Kidney epithelial cell (primary cell): ENCODE measurements around the gene KCNK17. TPM values are rescaled to one million over a fixed set of nuclear protein-coding genes. Genes with fewer than 3 reads are reported as not detected.
A peak's percentile ranks its signal among the peaks of the same experiment; 100 is the strongest.

Experiments
- DNase-seq: peaks from one replicate; pipeline ENCODE4 v3.0.0-alpha.2; 2010; ENCODE audit warnings: low read depth
- H3K27me3 ChIP-seq: 2 replicates; pipeline ENCODE4 v1.6.0; 2011; ENCODE audit warnings: low read length; ENCODE audit not compliant: control insufficient read depth, insufficient read depth
- H3K36me3 ChIP-seq: 2 replicates; pipeline ENCODE4 v1.5.1; 2011; ENCODE audit warnings: low read length; ENCODE audit not compliant: control insufficient read depth, insufficient read depth
- H3K4me3 ChIP-seq: 2 replicates; pipeline ENCODE4 v1.5.1; 2011; ENCODE audit warnings: low read depth, mild to moderate bottlenecking, control low read depth, low read length
- CTCF ChIP-seq: IDR thresholded peaks from 2 replicates; pipeline ENCODE4 v1.5.1; 2011; ENCODE audit warnings: mild to moderate bottlenecking, moderate library complexity, low read length, control low read depth, inconsistent platforms; ENCODE audit not compliant: insufficient read depth, poor library complexity, severe bottlenecking
- total RNA-seq: library from RNA; depleted of rRNA; stranded (reverse); fragments of >200 nt; gene quantifications from 2 replicates; pipeline ENCODE4 v1.2.3, GENCODE V29; 2015

Gene KCNK17
- total RNA-seq, 1 donor from 2014 or later = not detected

DNA sequence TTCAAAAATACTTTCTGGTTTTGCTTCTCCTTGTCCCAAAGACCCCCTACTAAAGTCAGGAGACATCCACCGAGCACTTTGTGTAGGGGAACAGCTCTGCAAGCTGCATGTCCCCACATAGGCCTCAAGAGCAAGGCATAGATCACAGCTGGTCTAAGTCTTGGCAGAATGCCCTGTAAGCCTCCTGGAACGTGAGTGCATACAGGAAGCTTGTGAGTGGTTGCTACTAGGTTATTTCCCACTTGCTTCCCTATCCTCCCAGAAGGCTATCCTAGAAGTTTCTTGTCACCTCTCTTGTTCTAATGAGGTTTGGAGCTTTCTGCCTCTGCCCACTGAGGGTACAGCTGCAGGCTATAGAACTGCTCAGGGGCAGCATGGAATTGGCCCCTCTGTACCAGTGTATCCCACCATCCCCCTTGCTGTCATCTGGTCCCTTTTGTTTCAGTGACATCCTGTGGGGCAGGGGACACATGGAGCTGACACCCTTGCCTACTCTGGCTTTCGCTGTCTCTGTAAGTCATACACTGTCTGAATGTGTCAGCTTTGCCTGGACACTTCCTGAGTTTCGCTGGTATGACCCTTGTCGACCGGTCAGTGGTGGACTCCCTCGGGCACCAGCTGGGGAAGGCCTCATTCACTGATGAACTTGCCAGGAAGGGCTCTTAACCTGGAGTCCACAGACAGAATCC lies 43.9 kb upstream of the KCNK17 start:
- TF ChIP-seq CTCF = no peak
- peak; percentile 23 for DNase-seq
- H3K36me3 ChIP-seq = no peaks in the 10 kb centered on the region

DNA sequence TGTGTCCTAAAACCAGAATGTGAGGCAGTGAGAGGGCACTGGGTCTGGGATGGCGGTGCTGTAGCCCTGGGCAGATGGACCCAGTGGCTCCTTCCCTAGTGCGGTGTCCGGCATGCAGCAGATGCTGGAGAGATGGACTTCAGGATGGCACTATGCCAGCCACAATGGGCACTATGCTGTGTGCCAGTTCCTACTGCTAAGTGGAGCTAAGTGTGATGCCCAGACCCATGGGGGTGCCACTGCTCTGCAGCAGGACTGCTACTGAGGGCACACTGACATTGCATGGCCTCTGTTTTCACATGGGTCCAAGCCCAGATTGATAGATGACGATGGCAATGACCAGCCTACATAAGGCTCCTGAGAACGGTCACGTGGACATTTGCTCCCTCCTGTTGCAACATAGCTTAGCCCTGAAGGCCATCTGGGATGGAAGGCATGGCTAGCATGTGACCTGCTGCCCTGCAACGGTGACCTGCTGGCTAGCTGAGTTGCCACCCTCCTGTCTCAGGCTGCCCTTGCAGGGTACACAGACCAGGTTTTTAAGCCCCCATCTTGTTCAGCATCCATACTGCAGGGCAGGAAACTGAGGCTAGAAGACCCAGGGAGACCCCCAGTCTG lies 39.6 kb upstream of the KCNK17 start:
- no peak for TF ChIP-seq CTCF
- H3K27me3 ChIP-seq = no peaks in the 10 kb centered on the region

More for the DNA sequence above, 43.9 kb upstream of the KCNK17 start:
- H3K27me3 ChIP-seq = no peaks in the 10 kb centered on the region
- no peak overlapping the region for H3K4me3 ChIP-seq

GRCh38 chr6:39350723-39351505 lies 36.7 kb upstream of the KCNK17 start:
- Histone ChIP-seq H3K4me3 (no peak overlapping the region), H3K36me3 (no peaks in the 10 kb centered on the region), H3K27me3 (no peaks in the 10 kb centered on the region)
- TF ChIP-seq CTCF = no peak
- DNase-seq = no peak

More for the DNA sequence above, 39.6 kb upstream of the KCNK17 start:
- no peak for DNase-seq
- Histone ChIP-seq H3K36me3 (no peaks in the 10 kb centered on the region), H3K4me3 (no peak overlapping the region)

- Histone ChIP-seq H3K4me3 (no peak overlapping the region), H3K36me3 (no peaks in the 10 kb centered on the region), H3K27me3 (no peaks in the 10 kb centered on the region)
- no peak for DNase-seq
- no peak for TF ChIP-seq CTCF
Measured at GRCh38 chr6:39348740-39349139, 34.5 kb upstream of the KCNK17 start.

DNA sequence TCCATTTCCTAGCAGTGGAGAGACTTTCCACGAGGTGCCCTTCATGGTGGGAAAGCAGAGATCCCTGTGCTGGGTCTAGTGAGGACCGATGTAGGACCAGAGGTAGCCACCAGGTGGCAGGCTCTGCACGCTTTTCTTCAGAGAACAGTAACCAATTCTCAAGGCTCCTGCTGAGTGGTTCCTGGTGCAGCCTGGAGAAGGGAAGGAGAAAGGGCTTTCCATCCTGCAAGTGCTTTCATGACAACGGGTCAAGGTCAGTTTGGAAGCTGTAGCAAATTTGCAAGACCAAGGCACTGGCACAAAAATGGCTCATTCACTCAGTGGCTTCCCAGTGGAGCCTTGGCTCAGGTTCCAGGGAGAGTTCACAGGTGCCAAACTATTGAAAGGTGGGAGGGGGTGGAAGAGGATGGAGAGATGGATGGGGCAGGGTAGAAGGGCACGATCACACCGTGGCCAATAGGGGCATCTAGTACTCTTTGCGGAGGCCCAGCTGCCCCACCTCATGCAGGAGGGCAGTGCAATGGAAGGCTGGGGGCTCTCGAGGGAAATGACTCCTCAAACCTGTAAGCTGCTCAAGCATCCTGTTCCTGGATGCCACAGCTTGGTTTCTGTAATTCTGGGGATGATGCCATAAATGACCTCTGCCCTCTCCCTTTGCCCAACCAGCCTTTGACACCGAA lies 33.8 kb upstream of the KCNK17 start:
- peak; percentile 87 for TF ChIP-seq CTCF
- Histone ChIP-seq H3K36me3 (no peaks in the 10 kb centered on the region), H3K27me3 (no peaks in the 10 kb centered on the region), H3K4me3 (no peak overlapping the region)
- DNase-seq = peak; percentile 18
